Measurements from ENCODE around the gene LRSAM1. TPM values are rescaled to one million over a fixed set of nuclear protein-coding genes. Genes with fewer than 3 reads are reported as not detected.

Gene LRSAM1
- total RNA-seq, 1 donor from 2014 or later, result 6.7 TPM

DNA sequence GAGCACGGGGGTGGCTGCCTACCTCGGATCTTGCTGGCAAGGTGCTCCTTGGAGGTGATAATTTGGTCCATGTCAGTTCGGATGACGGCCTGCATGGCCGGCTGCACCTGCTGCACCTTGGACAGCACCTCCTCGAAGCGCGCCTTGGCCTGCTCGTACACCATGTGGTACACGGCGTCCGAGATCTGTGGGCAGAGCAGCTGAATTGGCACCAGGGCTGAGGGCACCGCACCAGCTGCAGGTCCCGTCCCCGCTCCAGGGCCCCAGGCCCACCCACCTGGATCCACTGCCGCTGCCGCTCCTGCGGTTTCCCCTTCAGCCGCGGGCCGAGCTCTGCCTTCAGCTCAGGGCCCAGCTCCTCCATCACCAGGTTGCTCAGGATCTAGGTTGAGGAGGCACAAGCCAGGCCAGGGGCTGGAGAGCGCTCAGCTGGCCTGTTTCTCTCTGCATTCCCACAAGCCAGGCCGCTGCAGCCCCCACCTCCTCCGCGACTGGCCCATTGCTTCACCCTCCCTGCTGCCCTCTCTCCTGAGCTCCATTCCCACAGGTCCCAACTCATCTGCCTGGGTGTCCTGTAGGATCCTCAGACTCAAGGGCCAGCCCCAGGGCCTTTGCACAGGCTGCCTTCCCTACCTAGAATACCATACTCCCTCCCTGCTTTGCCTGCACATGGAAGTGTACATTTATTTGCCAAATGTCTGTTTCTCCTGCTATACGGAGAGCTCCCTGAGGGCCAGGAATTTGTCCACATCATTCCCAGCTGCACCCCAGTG is 65.7 kb downstream of the LRSAM1 start:
- Mint-ChIP-seq H3K9me3 (no peaks in the 10 kb centered on the region), H3K4me1 (peaks cover 18% of the 10 kb centered on the region), H3K4me3 (no peak overlapping the region), H3K27ac (no peak overlapping the region), H3K36me3 (no peaks in the 10 kb centered on the region), H3K27me3 (ENCODE audit: insufficient read depth, low read depth) (peaks cover 2% of the 10 kb centered on the region)
- no peak for TF ChIP-seq CTCF (IDR thresholded peaks at IDR 0.05)
- TF ChIP-seq EZH2phosphoT487 (IDR thresholded peaks at IDR 0.05), result no peak
- TF ChIP-seq EZH2 (IDR thresholded peaks at IDR 0.05), result no peak
- DNase-seq (ENCODE audit: low spot score), result no peak
- no peak overlapping the region for H3K9ac ChIP-seq
- no peaks in the 10 kb centered on the region for H3F3A ChIP-seq (ENCODE audit: low read depth)
- no peaks in the 10 kb centered on the region for H3K79me2 ChIP-seq (ENCODE audit: low read depth)
- H3K4me2 ChIP-seq, result no peak overlapping the region
- H3K27ac ChIP-seq, result no peak overlapping the region
- H3K9me3 ChIP-seq (ENCODE audit: low read depth), result no peaks in the 10 kb centered on the region
- H3K36me3 ChIP-seq, result no peaks in the 10 kb centered on the region
- H3K4me1 ChIP-seq, result no peaks in the 10 kb centered on the region
- no peaks in the 10 kb centered on the region for H4K20me1 ChIP-seq (ENCODE audit: low read depth)
- no peaks in the 10 kb centered on the region for H3K27me3 ChIP-seq
- no peak overlapping the region for H2AFZ ChIP-seq (replicated peaks)
- no peak overlapping the region for H3K4me3 ChIP-seq

GRCh38 chr9:127517620-127518019 is 66.3 kb downstream of the LRSAM1 start:
- Histone ChIP-seq H3K4me3 (no peak overlapping the region), H3K9me3 (ENCODE audit: low read depth) (no peaks in the 10 kb centered on the region), H3K9ac (no peak overlapping the region), H3K4me2 (no peak overlapping the region), H3K79me2 (ENCODE audit: low read depth) (no peaks in the 10 kb centered on the region), H3K27ac (no peak overlapping the region), H4K20me1 (ENCODE audit: low read depth) (no peaks in the 10 kb centered on the region), H3K36me3 (no peaks in the 10 kb centered on the region), H3F3A (ENCODE audit: low read depth) (no peaks in the 10 kb centered on the region), H3K4me1 (no peaks in the 10 kb centered on the region), H3K27me3 (no peaks in the 10 kb centered on the region), H2AFZ (replicated peaks) (no peak overlapping the region)
- Mint-ChIP-seq H3K4me3 (no peak overlapping the region), H3K27me3 (ENCODE audit: insufficient read depth, low read depth) (peaks cover 2% of the 10 kb centered on the region), H3K9me3 (no peaks in the 10 kb centered on the region), H3K36me3 (peaks cover under 1% of the 10 kb centered on the region), H3K4me1 (peaks cover 16% of the 10 kb centered on the region), H3K27ac (no peak overlapping the region)
- no peak for DNase-seq (ENCODE audit: low spot score)
- TF ChIP-seq EZH2phosphoT487 (IDR thresholded peaks at IDR 0.05), result no peak
- no peak for TF ChIP-seq EZH2 (IDR thresholded peaks at IDR 0.05)
- no peak for TF ChIP-seq CTCF (IDR thresholded peaks at IDR 0.05)

DNA sequence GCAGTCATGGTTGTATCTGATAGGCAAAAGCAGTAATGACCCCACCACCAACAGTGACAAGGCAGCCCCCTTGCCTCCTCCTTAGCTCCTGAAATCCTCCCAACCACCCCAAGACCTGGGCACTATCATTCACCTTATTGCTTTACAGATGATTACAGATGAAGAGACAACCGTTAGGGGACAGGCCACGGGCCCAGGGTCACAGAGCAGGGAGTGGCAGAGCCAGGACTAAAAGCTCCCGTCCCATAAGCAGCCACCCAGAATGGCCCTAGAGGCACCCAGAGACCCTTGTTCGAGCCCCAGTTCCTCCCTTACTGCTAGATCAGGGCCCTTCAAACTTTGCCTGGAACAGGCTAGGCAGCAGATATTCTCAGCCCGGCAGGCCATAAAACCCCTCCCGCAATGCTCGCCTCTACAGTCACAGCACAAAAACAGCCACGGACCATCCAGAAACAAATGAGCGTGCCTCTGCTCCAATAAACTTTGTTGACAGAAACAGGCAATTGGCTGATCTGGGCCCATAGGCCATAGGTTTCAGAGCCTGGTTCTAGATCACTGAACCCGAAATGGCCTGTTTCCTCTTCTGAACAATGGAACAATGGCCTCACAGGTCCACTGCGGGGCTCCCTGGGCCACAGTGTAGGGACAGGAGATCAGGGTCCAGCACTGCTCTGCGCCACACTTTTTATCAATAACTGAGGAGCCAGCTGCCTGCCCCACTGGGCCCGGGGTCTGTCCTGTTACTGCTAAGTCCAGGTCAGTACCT is 67.0 kb downstream of the LRSAM1 start:
- H3K4me1 ChIP-seq, result no peaks in the 10 kb centered on the region
- no peak overlapping the region for H3K4me2 ChIP-seq
- no peaks in the 10 kb centered on the region for H4K20me1 ChIP-seq (ENCODE audit: low read depth)
- no peak overlapping the region for H2AFZ ChIP-seq (replicated peaks)
- H3K4me3 Mint-ChIP-seq, result peak overlapping the region; percentile 54
- TF ChIP-seq CTCF (IDR thresholded peaks at IDR 0.05) (no peak), EZH2phosphoT487 (IDR thresholded peaks at IDR 0.05) (no peak), EZH2 (IDR thresholded peaks at IDR 0.05) (no peak)
- no peaks in the 10 kb centered on the region for H3K36me3 ChIP-seq
- H3K4me1 Mint-ChIP-seq, result peaks cover 16% of the 10 kb centered on the region
- no peaks in the 10 kb centered on the region for H3F3A ChIP-seq (ENCODE audit: low read depth)
- H3K79me2 ChIP-seq (ENCODE audit: low read depth), result no peaks in the 10 kb centered on the region
- H3K27me3 Mint-ChIP-seq (ENCODE audit: insufficient read depth, low read depth), result peaks cover 2% of the 10 kb centered on the region
- no peak overlapping the region for H3K27ac Mint-ChIP-seq
- H3K9ac ChIP-seq, result no peak overlapping the region
- peaks cover under 1% of the 10 kb centered on the region for H3K9me3 ChIP-seq (ENCODE audit: low read depth)
- DNase-seq (ENCODE audit: low spot score), result no peak
- no peaks in the 10 kb centered on the region for H3K27me3 ChIP-seq
- H3K4me3 ChIP-seq, result no peak overlapping the region
- H3K36me3 Mint-ChIP-seq, result peaks cover 6% of the 10 kb centered on the region
- H3K9me3 Mint-ChIP-seq, result peaks cover 2% of the 10 kb centered on the region
- H3K27ac ChIP-seq, result no peak overlapping the region
